Measurements from ENCODE around the gene RIMBP2. TPM values are rescaled to one million over a fixed set of nuclear protein-coding genes. Genes with fewer than 3 reads are reported as not detected.

RIMBP2 gene
- polyA plus RNA-seq, 1 donor, result 1.0 TPM

DNA sequence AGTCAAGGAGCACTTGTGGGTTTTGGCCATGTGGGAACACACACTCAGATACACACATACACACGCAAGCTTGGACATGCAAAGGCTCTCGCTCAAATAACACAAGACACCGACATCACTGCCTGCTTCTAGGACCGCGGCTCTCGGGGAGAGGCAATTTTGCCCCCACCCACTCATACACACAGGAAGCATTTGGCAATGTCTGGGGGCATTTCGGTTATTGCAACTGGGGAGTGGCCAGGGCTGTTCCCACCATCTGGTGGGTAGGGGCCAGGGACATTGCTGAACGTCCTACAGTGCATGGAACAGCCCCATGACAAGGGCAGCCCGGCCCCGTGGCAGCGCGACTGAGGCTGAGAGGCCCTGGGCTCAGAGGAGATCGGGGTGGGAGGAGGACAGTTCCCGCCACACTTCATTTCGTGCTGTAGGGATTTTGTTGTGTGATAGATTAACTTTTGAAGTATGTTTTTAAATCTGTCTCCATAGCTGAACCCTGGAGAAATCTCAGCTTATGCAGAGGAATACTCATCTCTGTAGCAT, 35.6 kb downstream of the RIMBP2 start:
- DNase-seq (ENCODE audit: low read depth), result no peak

DNA sequence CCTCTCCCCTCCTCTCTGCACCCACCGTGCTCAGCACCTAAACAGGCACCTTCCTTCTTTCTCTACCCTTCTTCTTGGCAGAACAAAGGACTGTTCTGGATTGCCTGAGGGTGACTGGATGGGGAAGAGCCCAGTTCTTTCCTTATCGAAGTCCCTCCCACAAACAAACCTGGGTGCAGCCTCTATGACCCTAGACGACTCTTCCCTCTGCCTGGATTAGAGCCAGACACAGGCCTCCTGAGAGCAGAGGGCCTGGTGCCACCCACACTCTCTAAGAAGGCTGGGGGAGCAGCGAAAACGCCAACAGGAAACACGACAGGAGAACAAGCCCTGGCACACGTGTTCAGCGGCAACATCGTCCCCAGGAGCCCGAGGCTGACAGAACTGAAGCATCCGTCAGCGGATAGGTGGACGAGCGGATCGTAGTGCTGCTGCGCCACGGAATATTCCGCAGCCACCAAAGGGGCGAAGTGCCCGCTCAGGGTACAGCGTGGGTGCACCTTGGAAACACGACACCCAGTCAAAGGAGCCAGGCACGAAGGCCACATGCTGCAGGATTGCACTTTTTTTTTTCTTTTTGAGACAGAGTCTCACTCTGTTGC, 38.0 kb downstream of the RIMBP2 start:
- DNase-seq (ENCODE audit: low read depth), result no peak

DNA sequence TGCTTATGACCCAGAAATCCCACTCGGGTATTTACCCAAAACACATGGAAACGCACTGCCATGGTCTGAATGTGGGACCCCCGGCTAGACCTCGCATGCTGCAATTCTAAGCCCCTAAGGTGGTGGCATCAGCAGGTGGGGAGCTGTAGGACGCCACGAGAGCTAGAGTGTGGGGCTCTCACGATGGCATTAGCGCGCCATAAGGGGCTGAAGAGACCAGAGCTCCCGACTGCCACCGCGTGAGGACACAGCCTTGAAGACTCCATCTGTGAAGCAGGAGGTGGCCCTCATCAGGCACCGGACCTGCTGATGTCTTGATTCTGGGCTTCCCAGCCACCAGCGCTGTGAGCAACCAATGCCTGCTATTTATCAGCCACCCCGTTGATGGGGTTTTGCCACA, 40.3 kb downstream of the RIMBP2 start:
- DNase-seq (ENCODE audit: low read depth), result no peak

DNA sequence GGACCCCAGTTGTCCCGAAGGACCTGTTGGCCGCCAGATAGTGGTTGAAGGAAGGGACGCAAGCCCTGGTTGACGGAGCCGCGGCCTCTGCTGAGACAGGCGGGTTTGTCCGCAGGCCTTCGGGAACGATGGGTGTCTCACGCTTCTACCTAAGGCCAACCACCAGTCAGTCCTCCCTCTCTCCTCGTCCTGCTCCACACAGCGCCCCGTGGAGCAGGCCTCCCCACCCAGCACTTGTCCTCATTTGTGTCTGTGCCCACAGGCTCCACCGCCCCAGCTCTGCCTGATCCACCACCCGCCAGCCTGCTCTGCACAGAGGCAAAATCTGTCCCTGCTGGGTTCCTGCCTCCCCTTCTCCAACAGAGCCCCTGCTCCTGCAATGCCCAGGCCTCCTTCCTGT, 41.0 kb downstream of the RIMBP2 start:
- no peak for DNase-seq (ENCODE audit: low read depth)

DNA sequence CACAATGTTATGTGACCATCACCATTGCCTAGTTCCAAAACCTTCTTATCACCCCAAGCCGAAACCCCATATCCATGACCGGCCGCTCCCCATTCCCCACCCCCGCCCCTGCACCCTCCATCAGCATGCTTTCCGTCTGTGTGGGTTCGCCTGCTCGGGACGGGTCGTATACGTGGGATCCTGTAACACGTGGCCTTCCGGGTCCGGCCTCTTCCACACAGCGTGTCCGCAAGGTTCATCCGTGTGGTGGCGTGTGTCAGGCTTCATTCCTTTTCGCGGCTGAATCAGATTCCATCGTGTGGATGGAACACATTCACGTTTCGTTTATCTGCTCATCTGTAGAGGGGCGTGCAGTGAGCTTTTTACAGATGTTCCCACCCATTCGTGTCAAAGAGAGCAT, 41.4 kb downstream of the RIMBP2 start:
- no peak for DNase-seq (ENCODE audit: low read depth)

DNA sequence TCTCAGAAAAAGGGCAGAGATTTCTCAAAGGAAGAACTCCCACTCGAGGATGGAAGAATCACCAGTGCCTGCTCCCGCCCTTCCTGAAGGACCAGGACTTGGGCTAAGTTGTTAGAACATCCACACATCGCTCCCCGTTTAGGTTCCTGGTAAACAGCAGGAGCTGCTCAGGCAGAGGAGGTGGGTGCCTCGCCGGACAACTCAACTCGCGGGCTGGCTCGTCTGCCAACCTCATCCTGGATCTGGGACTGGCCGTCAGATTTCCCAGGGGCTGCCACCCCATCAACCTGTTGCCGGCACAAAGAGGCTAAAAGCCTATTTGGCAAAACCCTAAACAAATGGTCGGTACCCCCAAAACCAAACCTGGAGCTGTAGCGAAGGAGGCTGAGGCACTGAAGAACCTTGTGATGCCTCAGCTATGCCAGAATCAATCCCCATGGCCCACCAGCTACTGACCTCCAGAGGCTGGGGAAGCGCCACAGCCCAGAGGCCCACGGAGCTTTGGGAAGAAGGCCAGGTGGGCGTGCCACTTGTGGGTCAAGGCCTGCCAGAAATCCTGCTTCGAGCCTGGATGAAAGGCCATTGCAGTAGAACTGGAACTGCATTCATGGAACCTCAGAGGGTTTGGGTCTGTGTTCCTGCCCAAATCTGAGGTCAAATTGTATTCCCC, 42.9 kb downstream of the RIMBP2 start:
- no peak for DNase-seq (ENCODE audit: low read depth)

DNA sequence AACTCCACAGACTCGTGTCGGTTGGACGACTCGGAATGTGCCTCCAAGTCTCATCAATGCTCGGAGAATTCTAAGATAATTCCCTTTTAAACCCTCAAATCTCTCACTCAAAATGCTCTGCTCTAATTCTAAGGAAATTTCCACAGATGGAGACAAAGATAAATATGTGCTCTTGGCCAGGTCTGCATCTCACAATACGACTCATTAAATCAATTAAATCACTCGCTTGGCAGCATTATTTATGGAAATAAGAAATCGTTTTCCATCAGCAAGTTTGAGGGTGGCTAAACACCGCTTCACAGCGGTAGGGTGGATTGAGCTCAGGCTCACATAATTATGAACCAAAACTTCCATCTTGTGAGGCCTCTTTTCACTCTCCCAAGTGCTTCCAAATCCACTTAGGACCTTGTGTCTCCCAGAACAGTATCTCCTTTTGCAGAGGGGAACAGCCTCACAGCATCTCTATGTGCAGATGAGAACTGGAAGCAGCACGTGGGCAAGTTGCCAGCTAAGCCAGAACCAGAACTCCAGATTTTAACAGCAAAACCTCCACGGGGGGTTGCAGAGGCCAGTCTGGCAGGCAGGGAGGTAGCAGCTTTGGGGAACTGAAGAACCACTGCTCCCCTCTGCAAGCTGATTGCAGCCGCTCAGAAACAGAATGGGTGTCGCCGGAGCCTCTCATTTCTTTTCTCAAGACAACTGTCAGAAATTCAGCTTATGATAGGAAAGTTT, 43.8 kb downstream of the RIMBP2 start:
- DNase-seq (ENCODE audit: low read depth), result no peak

DNA sequence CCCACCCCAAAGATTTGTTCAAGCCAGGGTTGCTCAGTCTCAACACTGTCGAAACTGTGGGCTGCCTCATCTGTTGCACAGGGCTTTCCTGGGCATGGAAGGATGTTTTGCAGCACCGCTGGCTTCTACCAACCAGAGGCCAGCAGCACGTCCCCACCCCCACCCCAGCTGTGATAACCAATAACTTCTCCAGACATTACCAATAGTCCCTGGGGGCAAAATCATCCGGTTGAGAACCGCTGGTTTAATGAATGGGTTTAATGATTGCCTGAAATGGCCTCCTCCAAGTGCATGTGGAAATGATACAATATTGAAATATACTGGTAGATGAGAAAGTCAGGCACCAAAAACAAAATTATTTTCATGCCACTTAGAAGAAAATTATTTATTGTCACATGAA, 44.5 kb downstream of the RIMBP2 start:
- DNase-seq (ENCODE audit: low read depth), result no peak

DNA sequence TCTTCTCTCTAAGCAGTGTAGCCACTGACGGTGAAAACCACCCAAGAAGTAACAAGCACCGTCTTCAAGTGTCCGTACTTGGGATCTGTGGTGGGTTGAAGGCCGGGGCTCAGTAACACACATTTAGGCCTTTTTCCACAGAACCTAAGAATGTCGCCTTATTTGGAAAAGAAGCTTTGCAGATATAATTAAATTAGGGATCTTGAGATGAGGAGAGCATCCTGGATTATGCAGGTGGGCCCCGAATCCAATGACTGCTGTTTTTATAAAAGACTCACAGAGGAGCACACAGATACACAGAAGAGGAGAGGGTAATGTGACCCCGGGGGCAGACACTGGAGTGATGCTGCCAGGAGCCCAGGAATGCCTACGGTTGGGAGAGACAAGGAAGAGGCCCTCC, 46.3 kb downstream of the RIMBP2 start:
- DNase-seq (ENCODE audit: low read depth), result no peak

DNA sequence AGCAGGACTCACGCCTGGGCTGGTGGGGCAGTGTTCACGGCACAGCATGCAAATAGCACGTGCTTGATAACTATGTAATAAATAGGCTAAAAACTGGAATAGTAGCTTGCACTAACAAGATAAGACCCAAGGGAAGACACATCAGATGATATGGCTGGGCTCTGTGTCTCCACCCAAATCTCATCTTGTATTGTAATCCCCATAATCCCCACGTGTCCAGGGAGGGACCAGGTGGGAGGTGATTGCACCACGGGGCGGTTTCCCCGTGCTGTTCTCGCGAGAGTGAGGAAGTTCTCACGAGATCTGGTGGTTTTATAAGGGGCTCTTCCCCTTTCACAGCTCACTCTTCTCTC, 46.9 kb downstream of the RIMBP2 start:
- DNase-seq (ENCODE audit: low read depth), result no peak

DNA sequence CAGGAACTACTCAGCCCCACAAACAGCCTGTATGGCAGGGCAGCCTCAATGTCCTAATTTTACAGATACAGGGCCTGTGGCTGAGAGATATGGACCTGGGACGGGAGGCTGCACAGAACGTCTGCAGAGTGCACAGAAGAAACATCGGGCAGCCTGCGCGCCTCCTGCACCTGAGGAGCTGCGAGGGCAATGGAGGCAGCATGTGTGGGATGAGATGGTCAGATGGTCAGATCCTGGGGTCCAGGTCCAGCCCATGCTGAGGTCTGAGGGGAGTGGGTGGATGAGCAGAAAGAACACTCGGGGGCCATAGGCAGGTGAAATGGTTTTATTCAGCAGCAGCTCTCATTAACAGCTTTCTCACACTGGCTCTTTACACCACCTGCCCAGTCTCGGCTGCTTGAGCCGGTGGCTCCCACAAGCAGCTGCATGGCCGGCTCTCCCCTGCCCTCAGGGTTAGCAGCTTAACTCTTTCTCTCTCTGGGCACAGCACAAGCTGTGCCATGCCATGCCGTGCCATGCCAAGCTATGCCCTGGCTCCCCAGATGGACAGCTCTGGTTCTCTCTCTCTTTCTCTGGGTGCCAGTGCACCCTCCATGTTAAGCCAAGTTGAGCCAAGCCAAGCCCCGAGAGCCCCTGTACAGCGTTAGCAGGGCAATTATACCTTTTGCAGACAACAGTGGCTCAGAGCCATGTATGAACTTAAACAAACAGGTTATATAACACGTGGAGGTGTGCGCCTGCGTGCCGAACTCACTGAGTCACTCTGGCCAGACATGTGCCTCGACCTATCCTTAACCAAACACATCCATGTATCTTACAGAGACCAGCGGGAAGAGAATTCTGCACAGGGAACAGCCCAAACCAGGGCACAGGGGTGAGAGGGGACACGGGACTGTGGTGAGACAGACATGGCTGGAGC, 47.6 kb downstream of the RIMBP2 start:
- no peak for DNase-seq (ENCODE audit: low read depth)

DNA sequence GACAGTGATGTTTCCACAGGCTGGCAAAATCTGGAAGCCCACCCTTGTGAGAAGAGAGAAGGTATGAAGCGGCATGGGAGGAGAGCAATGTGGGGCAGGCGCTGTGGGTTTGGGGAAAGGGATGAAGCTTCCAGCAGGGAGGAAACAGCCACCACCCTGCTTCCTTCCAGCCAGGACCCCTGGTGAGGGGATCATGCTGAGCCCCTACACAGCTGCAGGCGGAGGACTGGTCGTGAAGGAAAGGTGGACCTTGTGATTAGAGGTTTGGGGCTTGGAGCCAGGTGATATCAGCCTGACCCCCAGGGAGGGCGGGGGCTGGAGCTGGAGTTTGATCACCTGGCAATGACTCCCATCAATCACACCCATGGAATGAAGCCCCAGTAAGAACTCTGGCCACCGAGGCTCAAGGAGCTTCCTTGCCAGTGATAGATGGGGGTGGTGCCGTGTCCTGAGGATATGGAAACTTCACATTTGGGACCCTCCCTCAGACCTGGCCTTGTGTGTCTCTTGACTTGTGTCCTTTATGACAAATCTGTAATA, 48.6 kb downstream of the RIMBP2 start:
- DNase-seq (ENCODE audit: low read depth), result no peak

DNA sequence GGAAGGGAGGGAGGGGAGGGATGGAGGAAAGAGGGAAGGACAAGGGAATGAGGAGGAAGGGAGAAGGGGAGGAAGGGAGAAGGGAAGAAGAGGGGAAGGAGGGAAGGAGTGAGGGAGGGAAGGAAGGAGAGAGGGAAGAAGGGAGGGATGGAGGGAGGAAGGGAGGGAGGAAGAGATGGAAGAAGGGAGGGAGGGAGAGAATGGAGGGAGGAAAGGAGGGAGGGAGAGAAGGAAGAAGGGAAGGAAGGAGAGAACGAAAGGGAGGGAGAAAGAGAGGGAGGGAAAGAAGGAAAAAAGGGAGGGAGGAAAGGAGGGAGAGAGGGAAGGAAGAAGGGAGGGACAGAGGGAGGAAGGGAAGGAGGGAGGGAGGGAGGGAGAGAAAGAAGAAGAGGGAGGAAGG, 49.5 kb downstream of the RIMBP2 start:
- DNase-seq (ENCODE audit: low read depth), result no peak

DNA sequence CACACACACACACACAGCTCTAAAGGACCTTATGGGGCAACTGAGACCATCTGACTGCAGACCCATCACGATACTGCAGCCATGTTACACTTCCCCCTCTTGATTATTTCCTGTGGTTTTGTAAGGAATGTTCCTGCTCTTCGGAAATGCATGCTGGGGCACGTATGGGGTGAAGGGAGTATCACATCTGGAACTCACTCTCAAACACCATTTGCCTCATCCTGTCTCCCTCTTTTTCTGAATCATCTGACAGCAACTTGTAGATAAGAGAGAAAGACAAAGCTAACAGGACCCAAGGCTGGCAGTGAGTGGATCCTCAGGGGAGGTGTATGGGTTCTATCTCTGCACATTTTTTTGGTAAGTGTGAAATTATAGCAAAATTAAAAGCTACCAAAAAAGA, 50.3 kb downstream of the RIMBP2 start:
- DNase-seq (ENCODE audit: low read depth), result no peak

DNA sequence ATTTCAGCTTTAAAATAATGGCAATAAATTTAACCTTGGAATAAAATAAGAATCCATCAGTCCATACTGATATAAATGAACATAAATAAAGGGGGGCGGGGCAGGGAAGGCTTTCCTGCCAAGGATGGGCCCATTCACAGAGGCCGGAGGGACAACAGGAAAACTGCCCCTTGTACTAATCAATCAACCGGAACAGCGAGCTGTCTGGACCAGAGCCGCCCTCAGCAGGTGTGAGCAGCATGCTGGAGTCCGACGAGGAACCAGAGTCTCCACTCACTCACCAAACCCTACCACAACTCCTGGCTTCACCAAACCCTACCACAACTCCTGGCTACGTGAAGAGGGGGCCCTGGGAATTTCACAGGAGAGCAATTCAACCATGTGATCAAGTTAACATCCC, 51.3 kb downstream of the RIMBP2 start:
- no peak for DNase-seq (ENCODE audit: low read depth)

DNA sequence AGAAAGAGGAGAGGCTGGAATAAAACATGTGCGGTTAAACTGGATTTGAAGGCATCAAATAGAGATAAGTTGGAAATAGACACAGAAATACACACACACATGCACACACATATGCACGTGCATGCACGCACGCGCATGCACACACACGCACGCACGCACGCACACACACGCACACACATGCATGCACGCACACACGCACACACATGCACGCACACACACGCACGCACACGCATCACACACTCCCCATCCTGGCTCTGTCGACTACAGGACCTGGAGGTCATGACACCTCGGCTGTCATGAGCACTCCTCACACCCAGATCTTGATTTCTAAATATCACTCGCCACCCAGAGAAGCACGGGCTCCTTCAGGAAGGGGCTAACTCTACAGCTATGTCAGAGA, 51.8 kb downstream of the RIMBP2 start:
- DNase-seq (ENCODE audit: low read depth), result no peak

DNA sequence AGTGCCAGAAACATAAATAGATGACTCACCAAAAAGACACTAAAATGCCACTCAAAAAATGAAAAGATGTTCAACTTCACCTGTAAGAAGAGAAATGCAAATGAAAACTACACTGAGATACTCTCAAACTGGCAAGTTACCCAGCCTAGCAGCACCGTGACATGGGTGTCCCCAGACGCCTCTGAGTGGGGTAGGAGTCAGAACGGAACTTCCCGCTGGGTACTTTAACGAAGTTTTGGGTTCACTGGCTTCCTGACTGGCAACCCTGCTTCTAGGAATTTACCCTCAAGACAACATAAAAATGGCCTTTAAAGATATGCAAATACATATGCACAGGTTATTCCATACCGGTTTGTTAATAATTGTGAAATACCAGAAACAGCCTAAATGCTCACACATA, 52.6 kb downstream of the RIMBP2 start:
- no peak for DNase-seq (ENCODE audit: low read depth)

DNA sequence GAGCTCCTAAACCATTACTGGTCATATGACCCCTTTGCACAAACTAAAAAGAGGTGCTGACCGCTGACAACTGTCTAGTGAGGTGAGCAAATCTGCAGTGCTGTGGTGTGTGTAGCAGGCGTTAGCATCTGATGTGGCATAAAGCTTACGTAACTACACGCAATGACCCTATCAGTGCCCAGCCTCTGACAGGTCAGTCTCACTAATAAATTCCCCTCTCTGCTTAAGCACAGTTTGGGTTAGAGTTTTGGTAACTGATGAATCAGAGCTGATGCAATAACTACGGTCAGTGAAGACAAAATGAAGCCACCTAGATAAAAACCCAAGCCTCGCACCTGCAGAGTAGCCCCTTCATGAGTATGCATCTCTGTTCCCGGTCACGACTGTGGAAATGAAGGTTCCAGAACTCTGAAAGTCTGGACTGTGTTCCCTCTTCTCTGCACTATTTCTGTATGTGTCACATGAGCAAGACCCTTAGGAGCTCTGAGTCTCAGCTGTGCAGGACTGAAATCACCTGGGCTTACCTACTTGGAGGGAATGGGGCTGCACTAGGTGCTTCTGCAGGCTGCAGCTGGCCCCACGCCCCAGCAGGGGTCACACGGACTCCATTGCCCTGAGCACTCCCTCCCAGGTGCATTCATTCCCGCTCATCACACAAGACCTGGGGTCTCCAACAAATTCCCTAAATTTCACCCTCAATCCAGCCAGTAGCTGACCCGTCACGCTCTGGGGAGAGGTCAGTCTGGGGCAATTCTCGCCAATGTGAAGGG, 54.4 kb downstream of the RIMBP2 start:
- no peak for DNase-seq (ENCODE audit: low read depth)

DNA sequence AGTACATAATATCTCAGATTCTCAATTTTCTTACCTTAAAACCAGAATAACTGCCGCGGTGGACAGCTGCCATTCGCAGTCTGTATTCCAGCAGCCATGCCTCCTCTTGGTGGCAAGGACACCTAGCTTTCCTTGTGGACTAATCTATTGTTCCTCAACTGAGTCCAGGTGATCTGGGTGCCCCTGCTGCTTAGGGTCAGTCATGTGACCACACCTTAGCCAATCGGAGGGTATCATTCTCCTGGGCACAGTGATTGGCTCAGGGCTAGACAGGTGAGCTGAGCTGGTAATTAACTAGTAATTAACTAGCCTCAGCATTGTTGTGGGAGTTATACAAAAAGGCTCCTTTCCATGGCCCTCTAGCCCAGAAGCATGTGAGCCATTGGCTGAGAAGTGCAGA, 55.0 kb downstream of the RIMBP2 start:
- no peak for DNase-seq (ENCODE audit: low read depth)

DNA sequence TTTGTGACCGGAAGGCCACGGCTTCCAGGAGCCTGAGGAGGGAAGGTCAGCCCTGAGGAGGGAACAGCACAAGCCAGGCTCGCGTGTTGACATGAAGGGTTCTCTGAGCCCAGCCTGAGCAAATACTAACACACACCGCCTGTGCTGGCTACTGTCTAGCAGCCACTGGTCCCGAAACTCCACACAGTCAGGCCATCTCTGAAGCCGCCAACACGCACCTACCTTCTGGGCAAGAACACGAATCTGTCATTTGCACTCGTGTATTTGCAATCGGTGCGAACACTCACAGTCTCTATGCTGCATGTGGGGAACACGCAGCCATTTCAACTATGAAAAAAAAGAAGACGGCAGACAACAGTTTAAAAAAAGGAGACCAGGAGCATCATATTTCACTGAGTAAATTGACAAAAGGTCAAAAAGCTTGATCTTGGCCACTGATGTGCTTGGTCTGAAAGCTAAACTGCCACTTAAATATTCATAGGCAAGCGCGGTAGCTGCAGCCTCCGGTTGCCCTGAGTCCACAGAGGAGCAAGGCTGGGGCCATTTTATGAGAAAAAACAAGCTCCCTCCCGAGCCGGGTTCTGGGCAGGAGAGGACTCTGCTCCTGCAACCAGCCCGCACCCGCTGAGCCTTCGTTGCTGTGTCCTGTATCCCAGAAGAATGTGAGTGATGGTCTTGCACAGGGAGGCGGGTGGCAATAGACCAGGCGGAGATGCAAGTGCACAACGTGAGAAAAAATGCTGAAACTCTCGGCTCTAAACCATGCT, 57.8 kb downstream of the RIMBP2 start:
- no peak for DNase-seq (ENCODE audit: low read depth)

Data from forelimb muscle (tissue), 1 donor.